K562 treated with DMSO at 1 percent for 12 hours (cell line): ENCODE results near the gene TMEM273. TPM values are rescaled to one million over a fixed set of nuclear protein-coding genes. Genes with fewer than 3 reads are reported as not detected.

Experiments
- total RNA-seq: library from RNA; unstranded; fragments of 300-600 nt; gene quantifications from 2 replicates; pipeline ENCODE4 v1.2.3, GENCODE V29; 2022; ENCODE audit not compliant: insufficient read depth

TMEM273 gene, protein sequence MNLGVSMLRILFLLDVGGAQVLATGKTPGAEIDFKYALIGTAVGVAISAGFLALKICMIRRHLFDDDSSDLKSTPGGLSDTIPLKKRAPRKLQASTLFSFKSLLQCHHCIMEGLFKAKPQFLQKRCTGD
- 102 and 156 TPM in 2 replicates for total RNA-seq

DNA sequence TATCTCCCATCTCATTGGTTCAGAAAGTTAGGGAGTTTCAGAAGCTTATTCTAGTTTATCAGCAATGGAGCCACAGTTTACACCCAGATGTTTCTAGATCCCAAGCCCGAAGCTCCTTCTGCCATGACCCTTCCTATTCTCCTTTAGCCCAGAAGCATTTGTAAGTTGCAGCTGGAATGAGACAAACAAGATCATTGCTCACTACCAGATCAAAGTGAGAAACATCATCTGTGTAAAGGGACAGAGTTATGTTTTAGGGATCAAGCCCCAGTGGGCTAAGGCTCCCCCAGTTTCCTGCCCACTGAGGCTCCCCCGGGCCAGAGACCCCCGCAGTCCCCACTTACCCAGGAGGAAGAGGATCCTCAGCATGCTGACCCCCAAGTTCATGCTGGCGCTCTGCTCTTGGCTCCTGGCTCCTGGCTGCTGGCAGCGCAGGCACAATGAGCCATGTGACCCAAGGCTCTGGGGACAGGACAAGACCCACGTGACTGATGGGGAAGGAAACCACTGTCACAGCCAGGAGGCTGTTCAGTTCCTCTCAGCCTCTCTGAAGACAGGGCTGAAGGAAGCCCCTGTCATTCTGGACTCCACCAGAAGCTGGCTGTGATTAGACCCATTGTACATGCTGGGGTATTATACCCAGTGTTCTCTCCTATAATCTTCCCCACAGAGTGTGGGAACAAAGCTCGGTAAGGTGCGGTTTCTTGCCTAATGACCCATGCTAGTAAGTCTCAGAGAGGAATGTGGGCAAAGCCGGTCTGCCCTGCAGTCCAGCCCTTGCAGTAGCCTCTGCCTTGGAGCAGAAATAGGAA lies at the start of gene TMEM273:
TSS of gene TMEM273 (minus strand) at position 442 of the 812 bp plus-strand sequence. CDS start at position 387, 55 bp downstream.

DNA sequence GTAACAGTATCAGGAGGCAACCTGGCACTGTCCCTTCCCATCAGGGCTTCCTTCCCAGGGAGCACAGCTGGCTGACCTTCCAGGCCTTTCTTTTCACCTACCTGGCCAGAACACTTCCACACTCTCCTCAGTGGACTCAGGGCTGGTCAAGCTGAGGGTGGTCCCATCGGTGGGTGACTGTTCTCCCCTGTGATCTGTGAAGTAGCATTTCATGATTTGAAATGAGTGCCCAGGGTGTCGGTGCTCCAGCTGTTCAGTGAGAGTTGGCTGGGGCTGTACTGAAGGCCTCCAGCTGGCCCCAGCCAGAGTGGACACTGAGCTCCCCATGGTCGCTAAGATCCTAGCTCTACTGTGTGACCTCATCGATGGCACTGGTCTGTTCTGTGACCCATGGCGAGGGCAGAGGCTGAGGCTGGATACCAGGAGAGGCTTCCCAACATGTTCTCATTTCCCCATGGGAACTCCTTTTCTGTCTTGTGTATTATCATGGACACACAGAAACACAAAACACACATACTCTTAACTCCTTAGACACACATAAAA lies 54.4 kb downstream of the TMEM273 start, which contains the start of gene FAM170B:
TSS of gene FAM170B (minus strand) at position 316 of the 543 bp plus-strand sequence. CDS start at position 213, 103 bp downstream.

DNA sequence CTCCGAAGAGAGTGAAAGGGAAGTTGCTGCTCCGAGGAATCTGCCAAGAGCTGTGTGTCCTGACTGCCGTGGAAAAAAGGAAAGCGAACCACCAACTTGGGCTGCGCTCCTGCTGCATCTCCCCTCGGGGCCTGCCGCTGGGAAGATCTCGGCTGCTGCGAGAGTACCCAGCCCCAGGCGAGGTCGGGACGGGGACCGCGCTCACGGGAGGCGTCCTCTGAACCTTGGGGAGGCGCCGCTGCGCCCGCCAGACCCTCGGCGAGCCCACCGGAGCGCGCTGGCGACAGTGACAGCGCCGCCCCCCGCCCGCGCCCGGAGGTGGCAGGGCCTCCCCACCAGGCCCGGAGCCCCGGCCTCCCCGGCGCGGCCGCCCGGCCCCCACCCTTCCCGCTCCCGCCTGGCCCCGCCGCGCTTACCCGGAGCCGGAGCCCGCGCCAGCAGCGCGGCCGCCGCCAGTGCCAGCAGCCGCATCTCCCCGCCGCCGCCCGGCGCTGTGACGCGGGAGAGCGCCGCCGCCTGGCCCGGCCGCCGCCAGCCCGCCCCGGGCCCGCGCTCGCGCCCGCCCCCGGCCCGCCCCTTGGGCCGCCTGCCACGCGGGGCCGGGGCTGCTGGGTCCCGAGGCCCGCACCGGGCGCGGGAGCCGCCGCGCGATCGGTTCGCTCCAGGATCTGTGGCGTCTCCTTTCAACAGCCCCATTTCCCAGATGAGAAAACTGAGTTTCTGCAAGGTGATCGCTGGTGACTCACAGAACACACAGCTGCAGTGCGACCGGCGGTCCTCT lies 73.0 kb downstream of the TMEM273 start, which contains the start of gene VSTM4:
TSS of gene VSTM4 (minus strand) at position 508 of the 781 bp plus-strand sequence. CDS start at position 471, 37 bp downstream.

Other genes with a start within 250 kb of the TMEM273 start
- not detected in 2 replicates for gene LRRC18, start 248.6 kb downstream of the TMEM273 start, total RNA-seq
- 1.6 and 7.9 TPM in 2 replicates for gene VSTM4, start 72.9 kb downstream of the TMEM273 start, total RNA-seq
- 0.85 TPM in 1 of 2 replicates, not detected in the other for gene FAM170B, start 54.4 kb downstream of the TMEM273 start, total RNA-seq
- 0.14 and 1.3 TPM in 2 replicates for gene C10orf71, start 110.8 kb upstream of the TMEM273 start, total RNA-seq
- not detected in 2 replicates for gene DRGX, start 207.7 kb upstream of the TMEM273 start, total RNA-seq